ENCODE data around the gene HOMER1.

DNA sequence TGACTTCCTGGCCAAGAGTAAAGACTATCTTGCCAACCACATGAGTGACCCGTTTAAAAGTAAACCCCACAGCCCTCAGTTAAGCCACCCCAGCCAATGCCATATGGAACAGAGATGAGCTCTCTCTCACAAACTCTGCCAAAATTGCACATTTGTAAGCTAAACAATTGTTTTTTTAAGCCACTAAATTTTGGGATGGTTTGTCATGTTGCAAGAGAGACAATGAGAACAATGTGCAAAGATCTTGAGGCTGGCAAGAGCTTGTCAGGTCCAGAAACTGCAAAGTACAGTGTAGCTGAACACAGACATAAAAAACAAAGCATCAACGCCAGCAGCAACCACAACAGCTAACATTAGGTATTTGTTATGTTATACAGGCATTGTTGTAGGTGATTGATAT is 27.8 kb downstream of the HOMER1 start:
- no peak for TF ChIP-seq CTCF (conservative IDR thresholded peaks at IDR 0.05 in 1 of 2, IDR thresholded peaks at IDR 0.05 in 1 of 2; ENCODE audit: low read depth in 1 of 2, low read length in 2 of 2)
- TF ChIP-seq EZH2 (IDR thresholded peaks at IDR 0.05; ENCODE audit: low read length, missing control alignments), result no peak
